ENCODE results near the gene ABCA2. TPM values are rescaled to one million over a fixed set of nuclear protein-coding genes. Genes with fewer than 3 reads are reported as not detected.

Gene ABCA2
- total RNA-seq, 1 donor: 99.1 TPM

Other genes with a start within 250 kb of the ABCA2 start
- gene TMEM141, start 236.9 kb downstream of the ABCA2 start, total RNA-seq: 47.1 TPM
- 1.6 TPM for gene CCDC183, start 231.9 kb downstream of the ABCA2 start, total RNA-seq
- 66.8 TPM for gene RABL6, start 220.3 kb downstream of the ABCA2 start, total RNA-seq
- gene AJM1, start 185.8 kb downstream of the ABCA2 start, total RNA-seq: 0.27 TPM
- gene PHPT1, start 178.8 kb downstream of the ABCA2 start, total RNA-seq: 36.9 TPM
- 1.1 TPM for gene MAMDC4, start 175.9 kb downstream of the ABCA2 start, total RNA-seq
- gene EDF1, start 161.9 kb downstream of the ABCA2 start, total RNA-seq: 211 TPM
- gene TRAF2, start 141.7 kb downstream of the ABCA2 start, total RNA-seq: 20.5 TPM
- gene FBXW5, start 83.5 kb downstream of the ABCA2 start, total RNA-seq: 179 TPM
- 0.81 TPM for gene C8G, start 83.0 kb downstream of the ABCA2 start, total RNA-seq
- 0.54 TPM for gene LCN12, start 76.0 kb downstream of the ABCA2 start, total RNA-seq
- not detected for gene PTGDS, start 50.7 kb downstream of the ABCA2 start, total RNA-seq
- not detected for gene LCNL1, start 45.2 kb downstream of the ABCA2 start, total RNA-seq
- gene PAXX, start 35.8 kb downstream of the ABCA2 start, total RNA-seq: 16.7 TPM
- 0.27 TPM for gene CLIC3, start 31.7 kb downstream of the ABCA2 start, total RNA-seq
- 14.3 TPM for gene FUT7, start 3.9 kb upstream of the ABCA2 start, total RNA-seq
- gene NPDC1, start 17.9 kb upstream of the ABCA2 start, total RNA-seq: 51.2 TPM
- gene ENTPD2, start 25.8 kb upstream of the ABCA2 start, total RNA-seq: not detected
- gene SAPCD2, start 42.3 kb upstream of the ABCA2 start, total RNA-seq: 4.8 TPM
- gene UAP1L1, start 49.3 kb upstream of the ABCA2 start, total RNA-seq: 14.8 TPM
- 70.8 TPM for gene MAN1B1, start 58.7 kb upstream of the ABCA2 start, total RNA-seq
- gene DPP7, start 86.5 kb upstream of the ABCA2 start, total RNA-seq: 154 TPM
- under 0.01 TPM for gene GRIN1, start 110.9 kb upstream of the ABCA2 start, total RNA-seq
- 2.2 TPM for gene LRRC26, start 141.8 kb upstream of the ABCA2 start, total RNA-seq
- gene TMEM210, start 143.8 kb upstream of the ABCA2 start, total RNA-seq: not detected
- 59.8 TPM for gene ANAPC2, start 160.3 kb upstream of the ABCA2 start, total RNA-seq
- 78.4 TPM for gene SSNA1, start 160.4 kb upstream of the ABCA2 start, total RNA-seq
- 3.0 TPM for gene TPRN, start 172.5 kb upstream of the ABCA2 start, total RNA-seq
- gene TMEM203, start 177.4 kb upstream of the ABCA2 start, total RNA-seq: 35.5 TPM
- 10.2 TPM for gene NDOR1, start 177.5 kb upstream of the ABCA2 start, total RNA-seq
- 1.3 TPM for gene RNF208, start 194.0 kb upstream of the ABCA2 start, total RNA-seq
- 0.27 TPM for gene CYSRT1, start 196.9 kb upstream of the ABCA2 start, total RNA-seq
- not detected for gene RNF224, start 199.3 kb upstream of the ABCA2 start, total RNA-seq
- not detected for gene SLC34A3, start 202.7 kb upstream of the ABCA2 start, total RNA-seq
- 141 TPM for gene TUBB4B, start 213.1 kb upstream of the ABCA2 start, total RNA-seq
- gene STPG3, start 223.0 kb upstream of the ABCA2 start, total RNA-seq: 0.54 TPM
- gene NELFB, start 227.1 kb upstream of the ABCA2 start, total RNA-seq: 72.7 TPM
- 25.0 TPM for gene TOR4A, start 249.5 kb upstream of the ABCA2 start, total RNA-seq

All from hematopoietic multipotent progenitor cell (in vitro differentiated cells).